NOMO-1 (cell line): ENCODE data around the gene TNNI2.
A peak's percentile ranks its signal among the peaks of the same experiment; 100 is the strongest.

Experiments used
- DNase-seq, 2 experiments: peaks; one replicate each; lab custom pipeline; 2025; ENCODE audit not compliant: unreplicated experiment in 2 of 2; lab: John Stamatoyannopoulos, UW

TNNI2 gene

GRCh38 chr11:1857064-1857463 lies 18.3 kb downstream of the TNNI2 start:
- DNase-seq, result no peak

- DNase-seq, result peak; percentile 39 to 54
Measured at GRCh38 chr11:1858154-1858553, 19.4 kb downstream of the TNNI2 start.

- DNase-seq, result no peak
Measured at GRCh38 chr11:1858576-1858975, 19.8 kb downstream of the TNNI2 start.

GRCh38 chr11:1859004-1859403 lies 20.2 kb downstream of the TNNI2 start:
- DNase-seq, result no peak

GRCh38 chr11:1860108-1860507 lies 21.3 kb downstream of the TNNI2 start:
- DNase-seq, result no peak

- no peak for DNase-seq
Measured at GRCh38 chr11:1861435-1862411, 22.9 kb downstream of the TNNI2 start.

GRCh38 chr11:1862588-1863351 lies 24.0 kb downstream of the TNNI2 start:
- no peak for DNase-seq

- no peak for DNase-seq
Measured at GRCh38 chr11:1863352-1864216, 24.8 kb downstream of the TNNI2 start.

GRCh38 chr11:1864231-1864630 lies 25.4 kb downstream of the TNNI2 start:
- no peak for DNase-seq

- DNase-seq, result no peak
Measured at GRCh38 chr11:1864831-1865665, 26.3 kb downstream of the TNNI2 start.

- no peak for DNase-seq
Measured at GRCh38 chr11:1866226-1866625, 27.4 kb downstream of the TNNI2 start.

GRCh38 chr11:1866776-1867175 lies 28.0 kb downstream of the TNNI2 start:
- no peak for DNase-seq

GRCh38 chr11:1867381-1867780 lies 28.6 kb downstream of the TNNI2 start:
- DNase-seq, result no peak

- DNase-seq, result no peak
Measured at GRCh38 chr11:1868056-1868635, 29.4 kb downstream of the TNNI2 start.

GRCh38 chr11:1868636-1869291 lies 30.0 kb downstream of the TNNI2 start:
- no peak for DNase-seq

GRCh38 chr11:1869427-1870325 lies 30.9 kb downstream of the TNNI2 start:
- DNase-seq, result no peak

GRCh38 chr11:1870326-1870696 lies 31.5 kb downstream of the TNNI2 start:
- DNase-seq, result no peak
